Bone marrow (tissue), 2 donors: ENCODE measurements around the gene KIF26B.

Source experiments
- DNase-seq, 2 donors: peaks; one replicate each; lab custom pipeline; 2025; lab: John Stamatoyannopoulos, UW

Gene KIF26B

GRCh38 chr1:245420926-245421325 is 266.1 kb downstream of the KIF26B start:
- no peak for DNase-seq

- no peak for DNase-seq
Measured at GRCh38 chr1:245428681-245429080, 273.9 kb downstream of the KIF26B start.

- DNase-seq: no peak
Measured at GRCh38 chr1:245431706-245432105, 276.9 kb downstream of the KIF26B start.

- no peak for DNase-seq
Measured at GRCh38 chr1:245432228-245432875, 277.6 kb downstream of the KIF26B start.

- DNase-seq: no peak
Measured at GRCh38 chr1:245433561-245433960, 278.8 kb downstream of the KIF26B start.

GRCh38 chr1:245434280-245434679 is 279.5 kb downstream of the KIF26B start:
- no peak for DNase-seq

GRCh38 chr1:245436407-245436806 is 281.6 kb downstream of the KIF26B start:
- DNase-seq: no peak

- DNase-seq: no peak
Measured at GRCh38 chr1:245437369-245438062, 282.7 kb downstream of the KIF26B start.

- DNase-seq: no peak
Measured at GRCh38 chr1:245440922-245441321, 286.1 kb downstream of the KIF26B start.

- no peak for DNase-seq
Measured at GRCh38 chr1:245441689-245442088, 286.9 kb downstream of the KIF26B start.

- DNase-seq: no peak
Measured at GRCh38 chr1:245444147-245444828, 289.5 kb downstream of the KIF26B start.

- DNase-seq: no peak
Measured at GRCh38 chr1:245444945-245445344, 290.2 kb downstream of the KIF26B start.

- DNase-seq: no peak
Measured at GRCh38 chr1:245448531-245448930, 293.7 kb downstream of the KIF26B start.

GRCh38 chr1:245448975-245449431 is 294.2 kb downstream of the KIF26B start:
- DNase-seq: no peak

GRCh38 chr1:245453541-245453940 is 298.8 kb downstream of the KIF26B start:
- DNase-seq: no peak

GRCh38 chr1:245454051-245454450 is 299.3 kb downstream of the KIF26B start:
- DNase-seq: no peak

GRCh38 chr1:245457562-245457961 is 302.8 kb downstream of the KIF26B start:
- DNase-seq: no peak

- no peak for DNase-seq
Measured at GRCh38 chr1:245458234-245458633, 303.4 kb downstream of the KIF26B start.

- peak in 1 of 2 donors; percentile 31 for DNase-seq
Measured at GRCh38 chr1:245458761-245459174, 304.0 kb downstream of the KIF26B start.

GRCh38 chr1:245459621-245460020 is 304.8 kb downstream of the KIF26B start:
- no peak for DNase-seq

- no peak for DNase-seq
Measured at GRCh38 chr1:245461681-245462080, 306.9 kb downstream of the KIF26B start.

GRCh38 chr1:245462161-245462560 is 307.4 kb downstream of the KIF26B start:
- DNase-seq: no peak
